SK-N-SH (cell line): ENCODE results near the gene CD2AP. TPM values are rescaled to one million over a fixed set of nuclear protein-coding genes. Genes with fewer than 3 reads are reported as not detected.
"Not testable (repeated sequence)": the region's sequence is repeated elsewhere in the genome, so short reads cannot be mapped to it uniquely, and the experiment has no call there.

Experiments used
- CTCF ChIA-PET: fragments of 300-600, 350-600 bp; formaldehyde crosslinking; extraction: SDS; loops from one replicate; lab custom pipeline; 2021; lab: Yijun Ruan, JAX
- POLR2A ChIA-PET: fragments of 350-600 bp; sonication (Branson Sonifier 250); formaldehyde crosslinking; extraction: SDS; loops from one replicate; lab custom pipeline; 2020; ENCODE audit warnings: antibody characterized with exemption, inconsistent platforms; lab: Yijun Ruan, JAX
- DNase-seq: peaks from one replicate; pipeline ENCODE4 v3.0.0; 2012
- H2AFZ ChIP-seq: fragments of 200-600 bp; sonication (generic); 2 replicates; pipeline ENCODE4 v1.8.1; 2016; ENCODE audit warnings: antibody characterized with exemption, mild to moderate bottlenecking, low read depth
- H3F3A ChIP-seq: fragments of 200-600 bp; sonication (generic); replicated peaks from 2 replicates; pipeline ENCODE3; 2016; ENCODE audit warnings: antibody characterized with exemption, mild to moderate bottlenecking; ENCODE audit not compliant: insufficient read depth
- H3K27ac ChIP-seq, 2 experiments: fragments of 200-500 bp in 1 of 2; fragments of 200-600 bp in 1 of 2; sonication (Bioruptor generic) in 1 of 2; sonication (generic), shearing (Covaris generic) in 1 of 2; 2 replicates each; pipeline versions ENCODE4 v1.5.1 to v1.6.1; 2014 to 2016; ENCODE audit warnings: low read depth in 2 of 2, inconsistent platforms in 1 of 2, low read length in 1 of 2, mild to moderate bottlenecking in 1 of 2, mixed read lengths in 1 of 2
- H3K27me3 ChIP-seq: fragments of 200-600 bp; sonication (generic), shearing (Covaris generic); 2 replicates; pipeline ENCODE4 v1.6.1; 2016; ENCODE audit warnings: mixed run types; ENCODE audit not compliant: insufficient read depth
- H3K36me3 ChIP-seq, 2 experiments: fragments of 200-500 bp in 1 of 2; fragments of 200-600 bp in 1 of 2; sonication (Bioruptor generic) in 1 of 2; sonication (generic) in 1 of 2; replicated peaks in 1 of 2; 2 replicates each; pipeline versions ENCODE3 to v1.5.1; 2014 to 2016; ENCODE audit warnings: low read length in 1 of 2, mild to moderate bottlenecking in 1 of 2; ENCODE audit not compliant: insufficient read depth in 2 of 2, control insufficient read depth in 1 of 2
- H3K4me1 ChIP-seq, 2 experiments: fragments of 200-500 bp in 1 of 2; fragments of 200-600 bp in 1 of 2; sonication (Bioruptor generic) in 1 of 2; sonication (generic), shearing (Covaris generic) in 1 of 2; 2 replicates each; pipeline versions ENCODE4 v1.5.1 to v1.6.1; 2014 to 2016; ENCODE audit warnings: low read depth in 1 of 2, low read length in 1 of 2, mixed run types in 1 of 2; ENCODE audit not compliant: insufficient read depth in 2 of 2, control insufficient read depth in 1 of 2
- H3K4me2 ChIP-seq: fragments of 200-600 bp; sonication (generic), shearing (Covaris generic); 2 replicates; pipeline ENCODE4 v1.6.1; 2017; ENCODE audit warnings: mixed run types
- H3K4me3 ChIP-seq, 2 experiments: fragments of 200-500 bp in 1 of 2; fragments of 200-600 bp in 1 of 2; sonication (Bioruptor generic) in 1 of 2; sonication (generic), shearing (Covaris generic) in 1 of 2; 2 replicates each; pipeline versions ENCODE4 v1.5.1 to v1.8.1; 2014 to 2016; ENCODE audit warnings: low read depth in 2 of 2, inconsistent platforms in 1 of 2, low read length in 1 of 2, mild to moderate bottlenecking in 1 of 2, mixed read lengths in 1 of 2, moderate library complexity in 1 of 2
- H3K79me2 ChIP-seq: fragments of 200-600 bp; sonication (generic); 2 replicates; pipeline ENCODE4 v1.8.1; 2017; ENCODE audit warnings: mild to moderate bottlenecking; ENCODE audit not compliant: insufficient read depth
- H3K9ac ChIP-seq: fragments of 200-600 bp; sonication (generic); 2 replicates; pipeline ENCODE4 v1.6.1; 2017; ENCODE audit warnings: mixed run types
- H3K9me2 ChIP-seq: fragments of 200-600 bp; sonication (generic); 2 replicates; pipeline ENCODE4 v1.6.1; 2017; ENCODE audit warnings: mixed run types
- H3K9me3 ChIP-seq: fragments of 200-600 bp; sonication (generic); 2 replicates; pipeline ENCODE4 v1.6.1; 2017; ENCODE audit warnings: mixed run types, mild to moderate bottlenecking, moderate library complexity
- H4K20me1 ChIP-seq: fragments of 200-600 bp; sonication (generic); 2 replicates; pipeline ENCODE4 v1.6.1; 2017; ENCODE audit warnings: mild to moderate bottlenecking, mixed run types; ENCODE audit not compliant: insufficient read depth
- CHD2 ChIP-seq: fragments of 150-350 bp; IDR thresholded peaks from 2 replicates; pipeline ENCODE4 v1.6.1; 2018; ENCODE audit warnings: low read length; ENCODE audit not compliant: partially characterized antibody
- EZH2phosphoT487 ChIP-seq: fragments of 200-600 bp; sonication (generic); IDR thresholded peaks from 2 replicates; pipeline ENCODE4 v1.6.1; 2017; ENCODE audit warnings: low read depth, mixed run types, mild to moderate bottlenecking, antibody characterized with exemption, moderate library complexity, borderline replicate concordance
- FOSL2 ChIP-seq: IDR thresholded peaks from 2 replicates; pipeline ENCODE4 v1.4.0; 2012; ENCODE audit warnings: low read depth, mild to moderate bottlenecking, moderate library complexity, borderline replicate concordance
- FOXJ3 ChIP-seq: sonication (generic); formaldehyde crosslinking; IDR thresholded peaks from 2 replicates; pipeline ENCODE4 v1.5.1; 2020; ENCODE audit warnings: mild to moderate bottlenecking, missing genetic modification reagents
- GATA2 ChIP-seq: sonication (generic); formaldehyde crosslinking; IDR thresholded peaks from 2 replicates; pipeline ENCODE4 v1.5.0; 2020; ENCODE audit warnings: mild to moderate bottlenecking, missing genetic modification reagents
- JUND ChIP-seq: IDR thresholded peaks from 2 replicates; pipeline ENCODE4 v1.4.0; 2012
- MAX ChIP-seq: IDR thresholded peaks from 2 replicates; pipeline ENCODE4 v1.4.0; 2012; ENCODE audit warnings: low read depth
- MEF2A ChIP-seq: IDR thresholded peaks from 2 replicates; pipeline ENCODE4 v1.4.0; 2012; ENCODE audit warnings: low read depth, borderline replicate concordance
- MXI1 ChIP-seq: IDR thresholded peaks from 2 replicates; pipeline ENCODE4 v1.6.1; 2012; ENCODE audit warnings: mild to moderate bottlenecking, low read depth, low read length, improper control_type of control experiment
- POLR2AphosphoS5 ChIP-seq: IDR thresholded peaks from 2 replicates; pipeline ENCODE4 v1.6.1; 2012; ENCODE audit warnings: low read depth, low read length
- RAD21 ChIP-seq: IDR thresholded peaks from 2 replicates; pipeline ENCODE4 v1.6.1; 2012; ENCODE audit warnings: mild to moderate bottlenecking, low read length
- RCOR1 ChIP-seq: fragments of 150-350 bp; IDR thresholded peaks from 2 replicates; pipeline ENCODE4 v1.6.1; 2017; ENCODE audit warnings: antibody characterized with exemption, low read length
- RFX5 ChIP-seq: IDR thresholded peaks from 2 replicates; pipeline ENCODE4 v1.6.1; 2012; ENCODE audit warnings: mild to moderate bottlenecking, improper control_type of control experiment, low read length
- RXRA ChIP-seq: IDR thresholded peaks from 2 replicates; pipeline ENCODE4 v1.4.0; 2012; ENCODE audit warnings: low read depth, mild to moderate bottlenecking, borderline replicate concordance
- SIN3A ChIP-seq: IDR thresholded peaks from 2 replicates; pipeline ENCODE4 v1.6.1; 2012; ENCODE audit warnings: low read depth, mild to moderate bottlenecking, low read length, moderate library complexity, borderline replicate concordance
- SMC3 ChIP-seq: IDR thresholded peaks from 2 replicates; pipeline ENCODE4 v1.6.1; 2012; ENCODE audit warnings: low read depth, low read length, improper control_type of control experiment
- TAF1 ChIP-seq: IDR thresholded peaks from 2 replicates; pipeline ENCODE4 v1.6.1; 2012; ENCODE audit warnings: low read depth, mild to moderate bottlenecking, low read length, moderate library complexity, borderline replicate concordance
- USF2 ChIP-seq: fragments of 150-350 bp; IDR thresholded peaks from 2 replicates; pipeline ENCODE4 v1.6.1; 2017; ENCODE audit warnings: antibody characterized with exemption, low read length, low read depth, borderline replicate concordance
- ZBTB33 ChIP-seq: IDR thresholded peaks from 2 replicates; pipeline ENCODE4 v1.4.0; 2012; ENCODE audit warnings: low read depth, borderline replicate concordance
- WGBS: methylation state at CpG from one replicate; pipeline ENCODE4 v1.1.6; 2017; ENCODE audit warnings: low lambda C conversion rate; 5-methylcytosine and 5-hydroxymethylcytosine counted together
- polyA plus RNA-seq, 3 experiments: library from polyadenylated mRNA; depleted of rRNA; stranded (reverse); fragments of >200 nt; gene quantifications; 2 replicates each; pipeline ENCODE4 v1.2.3, GENCODE V29; 2012

The CD2AP gene
- polyA plus RNA-seq, 1 of the 3 experiments (the other 2 are of a cell fraction), result 1.6 TPM

GRCh38 chr6:47479874-47480273 lies 2.3 kb downstream of the CD2AP start:
- 88% methylated on average over 3 of the region's 3 CpGs for WGBS
- CTCF ChIA-PET, result interaction anchor here (0.6 to 1.9 kb wide), 2 partner anchors 16 to 65 kb away, joined by 3 to 4 read pairs; no protein-coding TSS in a partner anchor
- no peak for DNase-seq
- H3K27ac ChIP-seq, result no peak overlapping the region
- peaks cover 47% of the 10 kb centered on the region for H4K20me1 ChIP-seq
- no peaks in the 10 kb centered on the region; the same call in 1 of the 2 replicates for H3K9me3 ChIP-seq
- H3K9me2 ChIP-seq, result no peaks in the 10 kb centered on the region
- H3K9ac ChIP-seq, result peak overlapping the region; percentile 92; the same call in 1 of the 2 replicates
- no peaks in the 10 kb centered on the region for H3K36me3 ChIP-seq
- H3F3A ChIP-seq, result peaks cover 7% of the 10 kb centered on the region
- H3K79me2 ChIP-seq, result peaks cover 54% of the 10 kb centered on the region
- TF ChIP-seq GATA2 (CRISPR knock-in tag) (no peak), MXI1 (no peak), SIN3A (no peak), POLR2AphosphoS5 (no peak), RAD21 (no peak), MEF2A (no peak), TAF1 (no peak), JUND (no peak)
- POLR2A ChIA-PET, result no interaction called here
- no peak overlapping the region for H2AFZ ChIP-seq
- H3K4me3 ChIP-seq, result peak overlapping the region in 1 of 2 experiments; percentile 86; a peak in 1 of 4 replicates
- H3K4me2 ChIP-seq, result peak overlapping the region; percentile 84
- H3K4me1 ChIP-seq, result peaks cover 5 to 11% of the 10 kb centered on the region in 2 experiments; a peak in 3 of 4 replicates
- no peaks in the 10 kb centered on the region for H3K27me3 ChIP-seq

DNA sequence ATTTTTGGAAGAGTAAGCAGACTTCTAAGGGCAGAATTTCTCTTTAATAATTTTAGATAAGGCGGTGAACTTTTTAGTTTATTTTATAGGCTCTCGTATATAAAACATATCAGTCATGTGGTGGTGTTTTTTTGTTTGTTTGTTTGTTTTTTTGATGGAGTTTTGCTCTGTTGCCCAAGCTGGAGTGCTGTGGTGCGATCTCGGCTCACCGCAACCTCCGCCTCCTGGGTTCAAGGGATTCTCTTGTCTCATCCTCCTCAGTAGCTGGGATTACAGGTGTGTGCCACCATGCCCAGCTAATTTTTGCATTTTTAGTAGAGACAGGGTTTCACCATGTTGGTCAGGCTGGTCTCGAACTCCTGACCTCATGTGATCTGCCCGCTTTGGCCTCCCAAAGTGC lies 3.6 kb downstream of the CD2AP start:
- H3K9me2 ChIP-seq, CTCF ChIA-PET, H3F3A ChIP-seq, H2AFZ ChIP-seq, H3K9me3 ChIP-seq, H3K4me2 ChIP-seq, POLR2A ChIA-PET, H3K36me3 ChIP-seq, H3K27me3 ChIP-seq, H3K4me3 ChIP-seq, H3K27ac ChIP-seq, H3K9ac ChIP-seq, DNase-seq: not testable (repeated sequence)
- peaks cover 5 to 11% of the 10 kb centered on the region in 2 experiments; a peak in 3 of 4 replicates for H3K4me1 ChIP-seq
- H3K79me2 ChIP-seq, result peaks cover 62% of the 10 kb centered on the region
- 98% methylated on average over 8 of the region's 8 CpGs for WGBS
- peaks cover 58% of the 10 kb centered on the region for H4K20me1 ChIP-seq

GRCh38 chr6:47481806-47482205 lies 4.2 kb downstream of the CD2AP start:
- no peak overlapping the region for H3K4me2 ChIP-seq
- no peaks in the 10 kb centered on the region for H3K36me3 ChIP-seq
- POLR2A ChIA-PET, result no interaction called here

More at GRCh38 chr6:47481806-47482205, 4.2 kb downstream of the CD2AP start:
- no peak overlapping the region for H2AFZ ChIP-seq
- no peak overlapping the region for H3K4me3 ChIP-seq
- no peak overlapping the region for H3K9ac ChIP-seq
- no peak for TF ChIP-seq EZH2phosphoT487
- TF ChIP-seq CHD2, result no peak
- TF ChIP-seq MEF2A, result no peak
- TF ChIP-seq RFX5, result no peak
- TF ChIP-seq ZBTB33, result no peak
- TF ChIP-seq RCOR1, result no peak
- TF ChIP-seq JUND, result no peak
- TF ChIP-seq SMC3, result no peak
- TF ChIP-seq FOXJ3, result no peak
- TF ChIP-seq MAX, result no peak
- TF ChIP-seq USF2, result no peak
- TF ChIP-seq POLR2AphosphoS5, result no peak
- no peak for TF ChIP-seq RXRA
- TF ChIP-seq FOSL2, result no peak
- no peak for TF ChIP-seq RAD21
- H3F3A ChIP-seq, result peaks cover 7% of the 10 kb centered on the region
- H3K9me2 ChIP-seq, result no peaks in the 10 kb centered on the region
- DNase-seq, result no peak
- H3K4me1 ChIP-seq, result peaks cover 5 to 11% of the 10 kb centered on the region in 2 experiments; a peak in 3 of 4 replicates
- CTCF ChIA-PET, result no interaction called here
- H3K79me2 ChIP-seq, result peaks cover 68% of the 10 kb centered on the region
- H4K20me1 ChIP-seq, result peaks cover 64% of the 10 kb centered on the region
- H3K27ac ChIP-seq, result no peak overlapping the region
- H3K27me3 ChIP-seq, result no peaks in the 10 kb centered on the region
- H3K9me3 ChIP-seq, result no peaks in the 10 kb centered on the region; the same call in 1 of the 2 replicates
